ENCODE data around the gene PHB1.
"Not testable (repeated sequence)": the region's sequence is repeated elsewhere in the genome, so short reads cannot be mapped to it uniquely, and the experiment has no call there.

DNA sequence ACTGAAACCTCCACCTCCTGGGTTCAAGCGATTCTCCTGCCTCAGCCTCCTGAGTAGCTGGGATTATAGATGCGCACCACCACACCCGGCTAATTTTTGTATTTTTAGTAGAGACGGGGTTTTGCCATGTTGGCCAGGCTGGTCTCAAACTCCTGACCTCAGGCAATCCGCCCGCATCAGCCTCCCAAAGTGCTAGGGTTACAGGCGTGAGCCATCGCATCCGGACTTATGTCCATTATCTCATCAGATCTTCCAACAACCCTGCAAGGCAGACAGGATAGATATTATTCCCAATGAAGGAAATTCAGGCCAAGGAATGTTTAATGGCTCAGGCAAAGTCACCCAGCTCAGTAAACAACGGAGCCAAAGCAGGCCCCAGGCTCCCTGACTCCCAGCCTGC, 49.6 kb downstream of the PHB1 start:
- TF ChIP-seq EP300, POLR2A (IDR thresholded peaks at IDR 0.05): not testable (repeated sequence)
